Measurements from ENCODE around the gene PRR20G.

The PRR20G gene

DNA sequence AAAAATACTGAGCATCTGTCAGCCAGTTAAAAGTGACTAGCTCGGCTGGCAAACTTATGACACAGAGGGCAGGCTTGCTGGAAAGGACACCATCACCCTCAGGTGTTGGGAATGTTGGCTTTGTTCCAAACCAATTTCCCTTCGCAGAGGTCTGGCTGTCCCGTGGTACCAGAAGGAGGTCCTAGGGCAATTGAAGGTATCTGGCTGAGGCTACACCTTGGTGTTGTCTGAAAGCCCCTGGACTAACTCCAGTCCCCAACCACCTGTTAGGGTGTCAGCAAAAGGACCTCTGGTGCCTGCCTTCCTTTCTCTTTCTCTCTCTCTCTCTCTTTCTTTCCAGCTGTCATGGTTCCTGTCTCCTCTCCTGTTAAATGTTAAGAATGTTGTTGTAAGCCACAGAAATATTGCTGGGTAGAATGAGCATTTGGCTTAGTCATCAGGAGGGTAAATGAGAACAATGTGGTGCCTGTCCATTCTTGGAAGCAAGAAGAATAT, 12.5 kb downstream of the PRR20G start:
- no peak overlapping the region for H3K4me3 ChIP-seq (ENCODE audit: low read depth, low read length)
- TF ChIP-seq, protein P1, sequence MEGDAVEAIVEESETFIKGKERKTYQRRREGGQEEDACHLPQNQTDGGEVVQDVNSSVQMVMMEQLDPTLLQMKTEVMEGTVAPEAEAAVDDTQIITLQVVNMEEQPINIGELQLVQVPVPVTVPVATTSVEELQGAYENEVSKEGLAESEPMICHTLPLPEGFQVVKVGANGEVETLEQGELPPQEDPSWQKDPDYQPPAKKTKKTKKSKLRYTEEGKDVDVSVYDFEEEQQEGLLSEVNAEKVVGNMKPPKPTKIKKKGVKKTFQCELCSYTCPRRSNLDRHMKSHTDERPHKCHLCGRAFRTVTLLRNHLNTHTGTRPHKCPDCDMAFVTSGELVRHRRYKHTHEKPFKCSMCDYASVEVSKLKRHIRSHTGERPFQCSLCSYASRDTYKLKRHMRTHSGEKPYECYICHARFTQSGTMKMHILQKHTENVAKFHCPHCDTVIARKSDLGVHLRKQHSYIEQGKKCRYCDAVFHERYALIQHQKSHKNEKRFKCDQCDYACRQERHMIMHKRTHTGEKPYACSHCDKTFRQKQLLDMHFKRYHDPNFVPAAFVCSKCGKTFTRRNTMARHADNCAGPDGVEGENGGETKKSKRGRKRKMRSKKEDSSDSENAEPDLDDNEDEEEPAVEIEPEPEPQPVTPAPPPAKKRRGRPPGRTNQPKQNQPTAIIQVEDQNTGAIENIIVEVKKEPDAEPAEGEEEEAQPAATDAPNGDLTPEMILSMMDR (IDR thresholded peaks at IDR 0.05; ENCODE audit: borderline replicate concordance, insufficient read depth, low read depth, low read length) = no peak

DNA sequence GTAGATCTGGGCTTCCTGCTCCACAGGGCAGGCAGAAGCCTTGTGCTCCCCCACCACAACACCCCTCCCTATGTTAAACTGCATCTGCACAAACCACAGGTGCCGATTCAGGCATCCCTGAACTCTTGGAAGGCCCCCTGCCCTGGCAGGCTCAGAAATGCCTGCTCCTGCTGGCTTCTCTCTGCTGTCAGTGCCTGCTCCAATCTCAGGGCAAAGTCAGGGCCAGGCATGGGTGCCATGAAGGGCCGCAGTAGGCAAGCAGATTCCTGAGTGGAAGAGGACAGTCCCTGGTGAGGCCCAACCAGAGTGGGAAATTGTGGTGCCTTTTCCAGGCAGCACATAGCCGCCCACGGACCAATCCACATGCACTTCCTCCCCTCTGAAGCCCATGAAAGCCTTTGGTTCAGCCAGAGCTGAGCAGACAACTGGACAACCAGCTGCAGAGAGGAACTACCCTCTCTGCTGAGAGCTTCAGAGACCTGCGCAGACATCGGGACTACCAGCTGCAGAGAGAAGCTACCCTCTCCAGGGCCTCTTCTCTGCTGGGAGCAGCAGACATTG, 13.6 kb downstream of the PRR20G start:
- TF ChIP-seq, protein P1 (IDR thresholded peaks at IDR 0.05; ENCODE audit: borderline replicate concordance, insufficient read depth, low read depth, low read length) = no peak
- H3K4me3 ChIP-seq (ENCODE audit: low read depth, low read length) = no peak overlapping the region

DNA sequence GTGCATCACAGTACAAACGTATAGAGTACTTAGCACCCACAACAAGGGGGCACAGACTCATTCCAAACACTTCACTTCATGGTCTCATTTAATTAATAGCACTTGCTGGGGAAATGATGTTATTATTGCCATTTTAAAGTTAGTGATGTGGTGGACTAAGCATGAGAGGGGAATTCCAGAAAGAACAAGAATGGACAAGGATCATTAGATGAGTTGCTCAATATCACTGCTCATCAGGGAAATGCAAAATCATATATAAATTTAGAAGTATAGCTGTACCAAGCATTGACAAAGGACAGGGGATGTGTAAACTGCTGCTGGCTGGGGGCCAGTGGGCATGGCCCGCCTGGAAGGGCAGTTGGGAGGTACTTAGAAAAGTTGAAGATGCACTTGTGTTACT, 14.6 kb downstream of the PRR20G start:
- no peak overlapping the region for H3K4me3 ChIP-seq (ENCODE audit: low read depth, low read length)
- TF ChIP-seq, protein P1 (IDR thresholded peaks at IDR 0.05; ENCODE audit: borderline replicate concordance, insufficient read depth, low read depth, low read length) = no peak

DNA sequence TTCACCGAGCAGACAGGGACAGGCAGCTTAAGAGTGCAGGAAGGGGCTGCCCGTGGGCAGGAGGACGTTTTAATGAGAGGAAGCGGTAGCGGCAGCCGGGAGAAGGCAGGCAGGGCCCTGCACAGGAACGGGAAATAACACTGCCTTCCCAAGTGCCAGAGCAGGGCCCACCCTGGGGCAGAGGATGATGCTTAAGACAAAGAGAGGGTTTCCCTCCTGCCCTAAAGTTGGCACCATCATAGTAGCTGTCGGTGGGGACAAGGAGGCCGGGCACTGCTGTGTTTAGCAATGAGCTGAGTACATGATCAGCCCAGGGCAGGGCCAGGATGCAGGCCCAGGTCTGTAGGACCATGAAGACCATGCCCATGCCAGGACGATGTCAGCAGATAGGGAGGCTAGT, 21.7 kb downstream of the PRR20G start:
- TF ChIP-seq, protein P1 (IDR thresholded peaks at IDR 0.05; ENCODE audit: borderline replicate concordance, insufficient read depth, low read depth, low read length) = no peak
- no peak overlapping the region for H3K4me3 ChIP-seq (ENCODE audit: low read depth, low read length)

DNA sequence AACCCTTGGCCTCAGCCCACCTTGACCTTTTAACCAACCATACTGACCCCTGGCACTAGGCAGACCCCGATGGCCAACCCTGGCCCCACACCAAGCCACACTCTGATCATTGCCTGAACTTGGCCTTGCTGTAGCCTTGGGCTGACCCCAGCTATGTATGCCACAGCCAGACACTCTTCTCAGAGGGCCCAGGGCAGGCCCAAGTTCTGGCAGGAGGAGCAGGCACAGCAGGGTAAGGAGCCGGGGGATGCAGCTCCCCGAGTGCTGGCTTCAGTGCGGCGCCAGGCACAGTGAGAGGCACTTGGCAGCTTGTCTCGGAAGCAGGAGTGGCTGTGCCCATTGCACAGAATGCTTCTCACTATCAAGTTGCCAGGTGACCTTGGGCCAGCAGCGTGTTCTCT, 22.3 kb downstream of the PRR20G start:
- TF ChIP-seq, protein P1 (IDR thresholded peaks at IDR 0.05; ENCODE audit: borderline replicate concordance, insufficient read depth, low read depth, low read length) = no peak
- H3K4me3 ChIP-seq (ENCODE audit: low read depth, low read length) = no peak overlapping the region

DNA sequence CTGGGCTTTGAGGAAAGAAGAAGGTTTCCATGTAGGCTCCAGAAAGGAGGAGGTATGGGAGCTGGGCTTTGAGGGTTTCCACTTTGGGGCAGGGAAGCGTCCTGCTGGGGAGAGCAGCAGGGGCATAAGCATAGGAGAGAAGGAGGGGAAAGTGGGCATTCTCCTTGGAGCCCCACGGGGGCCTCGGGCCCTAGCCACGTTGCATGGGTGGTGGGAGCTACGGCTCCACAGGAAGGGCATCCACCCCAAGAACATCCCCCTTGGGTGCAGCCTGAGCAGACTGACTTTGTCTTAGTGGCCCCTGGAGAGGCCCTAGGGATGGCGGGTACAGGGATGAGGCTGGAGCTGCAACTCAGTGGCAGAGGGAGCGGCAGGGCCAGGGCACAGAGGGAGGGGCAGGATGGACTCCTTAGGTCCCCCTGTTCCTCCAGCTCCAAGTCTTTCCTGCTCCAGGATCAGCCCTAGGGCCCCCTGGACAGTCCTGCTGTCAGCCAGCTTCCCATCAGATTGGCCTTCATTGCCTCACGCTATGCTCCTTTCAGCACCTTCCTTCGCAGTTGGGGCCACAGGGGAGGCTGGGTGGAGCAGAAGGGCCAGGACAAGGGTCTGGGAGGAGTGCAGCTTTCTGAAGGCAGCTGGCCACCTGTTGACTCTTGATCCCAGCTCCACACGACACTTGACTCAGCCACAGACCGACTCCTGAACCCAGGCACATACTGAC, 22.9 kb downstream of the PRR20G start:
- H3K4me3 ChIP-seq (ENCODE audit: low read depth, low read length) = no peak overlapping the region
- TF ChIP-seq, protein P1 (IDR thresholded peaks at IDR 0.05; ENCODE audit: borderline replicate concordance, insufficient read depth, low read depth, low read length) = no peak

DNA sequence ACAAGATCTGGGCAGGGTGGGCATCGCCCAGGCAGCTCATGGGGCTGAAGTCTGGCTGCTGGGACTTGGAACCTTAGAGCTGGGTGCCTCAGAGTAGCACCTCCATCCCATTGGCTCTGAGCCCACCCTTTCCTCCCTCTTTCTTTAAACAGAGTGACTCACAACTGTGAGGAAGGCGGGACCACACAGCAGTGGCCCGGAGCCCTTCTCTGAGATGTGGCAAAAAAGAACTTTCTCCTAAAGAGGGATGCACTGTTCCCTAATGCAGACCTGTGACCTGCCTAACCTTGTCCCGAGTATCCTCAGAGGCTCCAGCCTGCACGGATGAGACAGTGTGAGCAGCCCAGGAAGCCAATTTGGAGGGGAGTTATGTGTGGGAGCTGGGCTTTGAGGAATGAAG, 23.6 kb downstream of the PRR20G start:
- TF ChIP-seq, protein P1 (IDR thresholded peaks at IDR 0.05; ENCODE audit: borderline replicate concordance, insufficient read depth, low read depth, low read length) = no peak
- no peak overlapping the region for H3K4me3 ChIP-seq (ENCODE audit: low read depth, low read length)

Data from GM12875 (cell line).